ENCODE data around the gene POU6F1.

The POU6F1 gene

DNA sequence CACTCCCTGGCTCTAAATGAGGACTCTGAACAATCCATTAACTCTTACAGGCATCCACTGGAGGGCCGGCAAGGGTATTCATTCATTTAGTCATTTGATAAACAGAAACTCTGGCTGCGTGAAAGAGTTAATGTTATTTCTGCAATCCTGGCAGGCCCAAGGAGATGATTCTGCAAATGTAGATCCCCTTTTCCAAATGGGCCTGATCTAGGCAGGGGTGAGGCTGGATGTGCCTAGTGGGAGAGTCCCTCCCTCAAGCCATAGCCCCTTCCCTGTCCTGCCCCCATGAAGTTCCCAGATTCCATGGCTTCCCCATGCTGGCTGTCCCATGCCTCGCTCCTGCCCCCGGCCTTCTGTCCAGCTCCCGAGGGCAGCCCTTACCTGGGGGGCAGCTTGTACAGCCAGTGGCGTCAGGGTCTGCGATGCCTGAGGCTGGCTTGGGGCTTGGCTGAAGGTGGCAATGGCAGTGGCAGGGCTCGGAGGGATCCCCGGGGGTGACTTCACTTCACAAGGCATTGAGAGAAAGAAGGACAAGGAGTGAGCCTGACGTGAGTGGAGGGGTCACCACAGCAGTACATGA is 18.4 kb downstream of the POU6F1 start:
- Histone ChIP-seq H3K27ac (ENCODE audit: low read length) (no peak overlapping the region), H3K4me3 (ENCODE audit: low read length) (no peak overlapping the region), H4K20me1 (ENCODE audit: insufficient read depth, low read length) (no peaks in the 10 kb centered on the region), H3K36me3 (replicated peaks; ENCODE audit: insufficient read depth, low read length) (no peaks in the 10 kb centered on the region), H3K9me2 (replicated peaks; ENCODE audit: insufficient read depth, low read length) (no peaks in the 10 kb centered on the region), H3K27me3 (replicated peaks; ENCODE audit: insufficient read depth, low read length) (no peaks in the 10 kb centered on the region), H3K4me1 (ENCODE audit: low read length) (no peaks in the 10 kb centered on the region), H3F3A (ENCODE audit: insufficient read depth, low read length) (no peaks in the 10 kb centered on the region), H2AFZ (ENCODE audit: low read length) (no peak overlapping the region), H3K9me3 (replicated peaks; ENCODE audit: insufficient read depth, low read length) (no peaks in the 10 kb centered on the region), H3K79me2 (ENCODE audit: low read length) (no peaks in the 10 kb centered on the region), H3K4me2 (ENCODE audit: low read depth, low read length) (no peak overlapping the region), H3K9ac (ENCODE audit: low read length) (no peak overlapping the region)
- TF ChIP-seq EZH2phosphoT487 (IDR thresholded peaks at IDR 0.05; ENCODE audit: low read length) (no peak), CTCF (IDR thresholded peaks at IDR 0.05; ENCODE audit: low read length) (no peak), EZH2 (optimal IDR thresholded peaks at IDR 0.05; ENCODE audit: low read depth, low read length) (no peak)
- DNase-seq: no peak

- H3K4me1 ChIP-seq (ENCODE audit: low read length): no peaks in the 10 kb centered on the region
- no peaks in the 10 kb centered on the region for H3K27me3 ChIP-seq (replicated peaks; ENCODE audit: insufficient read depth, low read length)
- no peak for DNase-seq
- H2AFZ ChIP-seq (ENCODE audit: low read length): no peak overlapping the region
- no peak overlapping the region for H3K4me2 ChIP-seq (ENCODE audit: low read depth, low read length)
- no peak for TF ChIP-seq EZH2phosphoT487 (IDR thresholded peaks at IDR 0.05; ENCODE audit: low read length)
- no peak for TF ChIP-seq CTCF (IDR thresholded peaks at IDR 0.05; ENCODE audit: low read length)
- no peak for TF ChIP-seq EZH2 (optimal IDR thresholded peaks at IDR 0.05; ENCODE audit: low read depth, low read length)
- H3K79me2 ChIP-seq (ENCODE audit: low read length): no peaks in the 10 kb centered on the region
- no peaks in the 10 kb centered on the region for H3K9me2 ChIP-seq (replicated peaks; ENCODE audit: insufficient read depth, low read length)
- no peak overlapping the region for H3K27ac ChIP-seq (ENCODE audit: low read length)
- H3K4me3 ChIP-seq (ENCODE audit: low read length): no peak overlapping the region
- no peaks in the 10 kb centered on the region for H3K36me3 ChIP-seq (replicated peaks; ENCODE audit: insufficient read depth, low read length)
- no peaks in the 10 kb centered on the region for H3F3A ChIP-seq (ENCODE audit: insufficient read depth, low read length)
- H4K20me1 ChIP-seq (ENCODE audit: insufficient read depth, low read length): no peaks in the 10 kb centered on the region
- H3K9me3 ChIP-seq (replicated peaks; ENCODE audit: insufficient read depth, low read length): no peaks in the 10 kb centered on the region
- no peak overlapping the region for H3K9ac ChIP-seq (ENCODE audit: low read length)
Measured at GRCh38 chr12:51198568-51199365, 19.1 kb downstream of the POU6F1 start.

GRCh38 chr12:51197736-51198567 is 19.9 kb downstream of the POU6F1 start:
- Histone ChIP-seq H3K9me2 (replicated peaks; ENCODE audit: insufficient read depth, low read length) (no peaks in the 10 kb centered on the region), H3K27me3 (replicated peaks; ENCODE audit: insufficient read depth, low read length) (no peaks in the 10 kb centered on the region), H3K4me1 (ENCODE audit: low read length) (no peaks in the 10 kb centered on the region), H4K20me1 (ENCODE audit: insufficient read depth, low read length) (no peaks in the 10 kb centered on the region), H3K27ac (ENCODE audit: low read length) (no peak overlapping the region), H3K79me2 (ENCODE audit: low read length) (no peaks in the 10 kb centered on the region), H3K4me2 (ENCODE audit: low read depth, low read length) (no peak overlapping the region), H3K9me3 (replicated peaks; ENCODE audit: insufficient read depth, low read length) (no peaks in the 10 kb centered on the region), H3K36me3 (replicated peaks; ENCODE audit: insufficient read depth, low read length) (no peaks in the 10 kb centered on the region), H3K4me3 (ENCODE audit: low read length) (no peak overlapping the region), H3F3A (ENCODE audit: insufficient read depth, low read length) (no peaks in the 10 kb centered on the region), H2AFZ (ENCODE audit: low read length) (no peak overlapping the region), H3K9ac (ENCODE audit: low read length) (no peak overlapping the region)
- DNase-seq: no peak
- TF ChIP-seq EZH2 (optimal IDR thresholded peaks at IDR 0.05; ENCODE audit: low read depth, low read length): no peak
- TF ChIP-seq CTCF (IDR thresholded peaks at IDR 0.05; ENCODE audit: low read length): no peak
- TF ChIP-seq EZH2phosphoT487 (IDR thresholded peaks at IDR 0.05; ENCODE audit: low read length): no peak

Measured in MM.1S (cell line).